Activated naive CD4-positive, alpha-beta T cell treated with anti-CD3 and anti-CD28 coated beads, Interleukin-2, amount 50 U/mL, for 72 hours (primary cell): ENCODE measurements around the gene SRGAP2C. TPM values are rescaled to one million over a fixed set of nuclear protein-coding genes. Genes with fewer than 3 reads are reported as not detected.
A peak's percentile ranks its signal among the peaks of the same experiment; 100 is the strongest.
"Not testable (repeated sequence)": the region's sequence is repeated elsewhere in the genome, so short reads cannot be mapped to it uniquely, and the experiment has no call there.

Experiments
- ATAC-seq, 2 donors: fragments of 150-1000 bp; cut with Tn5 transposase; 2 replicates each; pipeline ENCODE4 v1.10.0; 2021; ENCODE audit warnings: mild to moderate bottlenecking in 2 of 2, moderate library complexity in 2 of 2
- DNase-seq, 2 donors: peaks; one replicate each; pipeline ENCODE4 v3.0.0; 2021 to 2022; ENCODE audit warnings: low spot score in 2 of 2
- H3K27ac Mint-ChIP-seq, 2 donors: one replicate each; pipeline ENCODE4 v1.8.0; 2022; ENCODE audit warnings: mild to moderate bottlenecking in 2 of 2, mixed read lengths in 2 of 2
- H3K36me3 Mint-ChIP-seq, 2 donors: one replicate each; pipeline ENCODE4 v1.8.0; 2022; ENCODE audit warnings: mixed read lengths in 2 of 2
- H3K9me3 Mint-ChIP-seq, 2 donors: one replicate each; pipeline ENCODE4 v1.8.0; 2022; ENCODE audit warnings: mixed read lengths in 2 of 2
- total RNA-seq, 2 donors: library from RNA; stranded (reverse); gene quantifications; one replicate each; pipeline ENCODE4 v1.2.3, GENCODE V29; 2022

Gene SRGAP2C
- total RNA-seq, 2 donors from 2014 or later, result 12.5 to 51.8 TPM

- not testable (repeated sequence) for DNase-seq, H3K27ac Mint-ChIP-seq, ATAC-seq
- H3K36me3 Mint-ChIP-seq, result peaks cover 19 to 26% of the 10 kb centered on the region in 2 donors
- peaks cover 17% of the 10 kb centered on the region in 2 donors for H3K9me3 Mint-ChIP-seq
These were observed 214.4 kb downstream of the SRGAP2C start for GRCh38 chr1:121399193-121399592.

- peaks cover 17% of the 10 kb centered on the region in 2 donors for H3K9me3 Mint-ChIP-seq
- ATAC-seq, DNase-seq: not testable (repeated sequence)
- peak overlapping the region; percentile 36 to 77 for H3K27ac Mint-ChIP-seq
- H3K36me3 Mint-ChIP-seq, result peaks cover 19 to 26% of the 10 kb centered on the region in 2 donors
These were observed 215.3 kb downstream of the SRGAP2C start for GRCh38 chr1:121400108-121400507.

DNA sequence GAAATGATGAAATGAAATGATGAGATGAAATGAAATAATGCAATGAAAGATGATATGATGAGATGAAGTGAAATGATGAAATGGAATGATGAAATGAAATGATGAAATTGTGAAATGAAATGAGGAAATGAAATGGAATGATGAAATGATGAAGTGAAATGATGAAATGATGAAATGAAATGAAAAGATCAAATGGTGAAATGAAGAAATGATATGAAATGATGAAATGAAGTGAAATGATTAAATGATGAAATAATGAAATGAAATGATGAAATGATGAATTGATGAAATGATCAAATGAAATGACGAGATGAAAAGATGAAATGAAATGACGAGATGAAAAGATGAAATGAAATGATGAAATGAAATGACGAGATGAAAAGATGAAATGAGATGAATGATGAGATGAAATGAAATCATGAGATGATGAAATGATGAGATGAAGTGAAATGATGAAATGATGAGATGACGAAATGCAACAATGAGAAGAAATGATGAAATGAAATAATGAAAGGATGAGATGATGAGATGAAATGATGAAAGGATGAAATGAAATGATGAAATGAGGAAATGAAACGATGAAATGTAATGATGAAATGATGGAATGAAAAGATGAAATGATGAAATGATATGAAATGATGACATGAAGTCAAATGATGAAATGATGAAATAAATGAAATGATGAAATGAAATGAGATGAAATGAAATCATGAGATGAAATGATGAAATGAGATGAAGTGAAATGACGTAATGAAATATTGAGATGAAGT, 216.0 kb downstream of the SRGAP2C start:
- peak overlapping the region; percentile 53 to 77 for H3K27ac Mint-ChIP-seq
- not testable (repeated sequence) for DNase-seq, ATAC-seq
- peaks cover 19 to 26% of the 10 kb centered on the region in 2 donors for H3K36me3 Mint-ChIP-seq
- peaks cover 17 to 18% of the 10 kb centered on the region in 2 donors for H3K9me3 Mint-ChIP-seq

DNA sequence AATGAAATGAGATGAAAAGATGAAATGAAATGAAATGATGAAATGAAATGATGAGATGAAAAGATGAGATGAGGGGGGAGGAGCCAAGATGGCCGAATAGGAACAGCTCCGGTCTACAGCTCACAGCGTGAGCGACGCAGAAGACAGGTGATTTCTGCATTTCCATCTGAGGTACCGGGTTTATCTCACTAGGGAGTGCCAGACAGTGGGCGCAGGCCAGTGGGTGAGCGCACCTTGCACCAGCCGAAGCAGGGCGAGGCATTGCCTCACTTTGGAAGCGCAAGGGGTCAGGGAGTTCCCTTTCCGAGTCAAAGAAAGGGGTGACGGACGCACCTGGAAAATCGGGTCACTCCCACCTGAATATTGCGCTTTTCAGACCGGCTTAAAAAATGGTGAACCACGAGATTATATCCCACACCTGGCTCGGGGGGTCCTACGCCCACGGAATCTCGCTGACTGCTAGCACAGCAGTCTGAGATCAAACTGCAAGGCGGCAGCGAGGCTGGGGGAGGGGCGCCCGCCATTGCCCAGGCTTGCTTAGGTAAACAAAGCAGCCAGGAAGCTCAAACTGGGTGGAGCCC, 216.7 kb downstream of the SRGAP2C start:
- H3K36me3 Mint-ChIP-seq, result peaks cover 19 to 26% of the 10 kb centered on the region in 2 donors
- DNase-seq, ATAC-seq: not testable (repeated sequence)
- H3K27ac Mint-ChIP-seq, result peak overlapping the region; percentile 53 to 77
- peaks cover 20 to 21% of the 10 kb centered on the region in 2 donors for H3K9me3 Mint-ChIP-seq

DNA sequence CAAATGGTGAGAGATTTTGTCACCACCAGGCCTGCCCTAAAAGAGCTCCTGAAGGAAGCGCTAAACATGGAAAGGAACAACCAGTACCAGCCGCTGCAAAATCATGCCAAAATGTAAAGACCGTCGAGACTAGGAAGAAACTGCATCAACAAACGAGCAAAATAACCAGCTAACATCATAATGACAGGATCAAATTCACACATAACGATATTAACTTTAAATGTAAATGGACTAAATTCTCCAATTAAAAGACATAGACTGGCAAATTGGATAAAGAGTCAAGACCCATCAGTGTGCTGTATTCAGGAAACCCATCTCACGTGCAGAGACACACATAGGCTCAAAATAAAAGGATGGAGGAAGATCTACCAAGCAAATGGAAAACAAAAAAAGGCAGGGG, 218.5 kb downstream of the SRGAP2C start:
- not testable (repeated sequence) for ATAC-seq, DNase-seq, H3K27ac Mint-ChIP-seq
- Mint-ChIP-seq H3K36me3 (peaks cover 19 to 26% of the 10 kb centered on the region in 2 donors), H3K9me3 (peaks cover 20 to 21% of the 10 kb centered on the region in 2 donors)

DNA sequence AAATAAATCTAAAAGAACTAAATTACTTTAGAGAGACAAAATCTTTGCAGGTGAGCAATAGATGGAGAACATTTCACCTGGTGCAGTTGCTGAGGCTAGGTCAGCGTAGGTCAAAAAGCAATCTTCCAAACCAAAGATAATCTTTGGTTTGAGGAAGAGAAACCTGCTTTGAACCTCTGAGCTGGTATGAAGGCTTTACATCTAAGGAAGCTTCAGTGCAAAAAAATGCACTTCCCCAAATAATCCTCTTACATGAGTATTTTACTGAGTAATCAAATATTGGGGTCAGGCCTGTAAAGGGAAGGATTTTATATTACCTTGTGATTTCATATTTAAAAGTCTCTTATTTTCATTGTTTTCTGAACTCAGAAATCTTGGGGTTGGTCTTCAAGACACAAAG, 223.6 kb downstream of the SRGAP2C start:
- ATAC-seq (no peak), DNase-seq (no peak)
- Mint-ChIP-seq H3K27ac (no peak overlapping the region), H3K36me3 (no peaks in the 10 kb centered on the region), H3K9me3 (peaks cover 3 to 4% of the 10 kb centered on the region in 2 donors)

DNA sequence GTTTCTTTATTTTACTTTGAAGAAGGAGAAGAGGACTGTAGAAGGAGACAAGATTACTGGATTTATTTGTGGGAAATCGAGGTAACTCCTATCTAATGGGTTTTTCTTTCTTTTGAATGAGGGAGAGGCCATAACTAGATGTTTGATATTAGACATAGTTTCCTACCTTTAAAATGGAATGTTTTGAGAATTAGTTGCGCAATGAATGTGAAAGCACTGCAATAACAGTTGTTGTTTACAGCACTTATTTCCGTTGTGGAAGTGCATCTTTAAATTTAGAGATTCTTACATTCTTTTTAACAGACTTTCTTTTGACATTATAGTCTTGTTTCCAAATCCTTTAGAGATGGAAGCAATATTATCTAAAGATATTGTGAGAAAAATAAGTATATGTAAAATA, 229.0 kb downstream of the SRGAP2C start:
- no peaks in the 10 kb centered on the region for H3K9me3 Mint-ChIP-seq

GRCh38 chr1:121414905-121415304, 230.1 kb downstream of the SRGAP2C start:
- no peaks in the 10 kb centered on the region for H3K36me3 Mint-ChIP-seq
- no peaks in the 10 kb centered on the region for H3K9me3 Mint-ChIP-seq
- no peak overlapping the region for H3K27ac Mint-ChIP-seq
- DNase-seq, result no peak
- no peak for ATAC-seq

More for the DNA sequence above, 229.0 kb downstream of the SRGAP2C start:
- DNase-seq (no peak), ATAC-seq (no peak)
- Mint-ChIP-seq H3K36me3 (no peaks in the 10 kb centered on the region), H3K27ac (no peak overlapping the region)

DNA sequence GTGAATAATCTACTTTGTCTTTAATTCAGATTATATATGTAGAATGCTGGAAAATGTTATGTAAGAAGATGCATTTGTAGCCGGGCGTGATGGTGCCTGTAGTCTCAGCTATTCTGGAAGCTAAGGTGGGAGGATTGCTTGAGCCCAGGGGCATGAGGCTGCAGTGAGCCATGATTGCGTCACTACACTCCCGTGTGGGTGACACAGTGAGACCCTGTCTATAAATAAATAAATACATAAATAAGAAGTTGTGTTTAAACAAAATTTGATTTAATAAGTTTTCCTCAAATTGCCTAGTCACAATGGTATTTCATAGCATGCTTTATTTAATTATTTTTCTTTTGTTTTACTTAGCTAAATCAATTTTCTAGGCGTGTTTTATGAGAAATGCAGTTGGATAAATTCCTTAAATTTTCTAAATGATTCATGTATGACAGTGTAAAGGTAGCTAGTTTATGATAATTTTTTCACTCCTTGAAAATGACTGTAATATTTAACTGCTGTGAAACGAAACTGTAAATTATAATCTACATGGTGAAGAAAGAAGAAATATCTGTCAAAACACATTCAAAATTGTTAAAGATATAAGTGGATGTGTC, 232.6 kb downstream of the SRGAP2C start:
- H3K9me3 Mint-ChIP-seq, result no peaks in the 10 kb centered on the region
- H3K27ac Mint-ChIP-seq, result no peak overlapping the region

GRCh38 chr1:121418369-121419049, 233.7 kb downstream of the SRGAP2C start:
- no peak for DNase-seq
- no peaks in the 10 kb centered on the region for H3K36me3 Mint-ChIP-seq
- no peaks in the 10 kb centered on the region for H3K9me3 Mint-ChIP-seq
- H3K27ac Mint-ChIP-seq, result no peak overlapping the region
- no peak for ATAC-seq

More for the DNA sequence above, 232.6 kb downstream of the SRGAP2C start:
- ATAC-seq, result no peak
- no peaks in the 10 kb centered on the region for H3K36me3 Mint-ChIP-seq
- no peak for DNase-seq

DNA sequence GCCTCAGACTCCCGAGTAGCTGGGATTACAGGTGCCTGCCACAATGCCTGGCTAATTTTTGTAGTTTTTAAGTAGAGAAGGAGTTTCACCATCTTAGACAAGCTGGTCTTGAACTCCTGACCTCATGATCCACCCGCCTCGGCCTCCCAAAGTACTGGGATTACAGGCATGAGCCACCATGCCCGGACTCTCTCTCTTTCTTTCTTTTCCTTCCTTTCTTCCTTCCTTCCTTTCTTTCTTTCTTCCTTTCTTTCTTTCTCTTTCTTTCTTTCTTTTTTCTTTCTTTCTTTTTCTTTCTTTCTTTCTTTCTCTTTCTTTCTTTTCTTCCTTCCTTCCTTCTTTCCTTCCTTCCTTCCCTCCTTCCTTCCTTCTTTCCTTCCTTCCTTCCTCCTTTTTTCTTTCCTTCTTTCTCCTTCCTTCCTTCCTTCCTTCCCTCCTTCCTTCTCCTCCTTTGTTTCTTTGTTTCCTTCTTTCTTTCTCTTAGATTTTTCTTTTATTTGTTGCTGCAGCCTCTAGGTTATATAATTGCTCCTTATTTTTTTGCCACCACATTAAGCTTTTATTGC, 234.4 kb downstream of the SRGAP2C start:
- DNase-seq, H3K27ac Mint-ChIP-seq, H3K9me3 Mint-ChIP-seq, ATAC-seq, H3K36me3 Mint-ChIP-seq: not testable (repeated sequence)

DNA sequence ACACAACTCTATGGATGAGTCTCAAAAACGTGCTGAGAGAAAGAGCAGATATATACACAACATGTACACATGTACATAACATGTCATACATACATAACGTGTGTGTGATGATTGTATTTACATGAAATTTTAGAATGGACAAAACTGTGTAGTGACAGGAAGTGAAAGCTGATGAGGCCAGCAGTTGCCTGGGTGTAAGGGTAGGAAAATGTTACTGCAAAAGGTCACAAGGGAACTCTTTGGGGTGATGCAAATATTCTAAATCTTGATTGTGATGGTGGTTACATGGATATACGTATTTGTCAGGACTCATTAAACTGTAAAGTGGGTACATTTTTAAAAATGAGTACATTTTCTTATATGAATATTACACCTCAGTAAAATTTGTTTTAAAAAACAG, 236.7 kb downstream of the SRGAP2C start:
- H3K9me3 Mint-ChIP-seq, DNase-seq, H3K36me3 Mint-ChIP-seq, H3K27ac Mint-ChIP-seq: not testable (repeated sequence)
- peak in 1 of 2 donors; percentile 56 for ATAC-seq

DNA sequence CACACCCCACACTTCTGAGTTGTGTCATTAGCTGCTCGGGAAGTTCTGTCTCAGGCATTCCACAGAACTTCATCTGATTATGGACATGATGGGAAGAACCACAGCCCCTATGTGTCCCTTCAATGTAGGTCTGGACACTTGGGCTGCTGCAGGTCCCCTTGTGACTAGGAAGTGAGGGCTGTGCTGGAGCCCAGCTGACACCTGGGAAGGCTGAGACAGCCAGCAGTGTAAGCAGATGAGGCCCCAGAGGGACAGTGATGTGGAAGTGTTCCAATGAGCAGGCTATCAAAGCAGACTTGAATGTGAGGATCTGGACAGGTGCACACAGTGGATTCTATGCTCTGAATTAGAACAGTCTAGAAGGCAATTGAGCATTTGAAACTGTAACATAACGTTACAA, 239.2 kb downstream of the SRGAP2C start:
- H3K27ac Mint-ChIP-seq, ATAC-seq, H3K9me3 Mint-ChIP-seq, DNase-seq, H3K36me3 Mint-ChIP-seq: not testable (repeated sequence)

DNA sequence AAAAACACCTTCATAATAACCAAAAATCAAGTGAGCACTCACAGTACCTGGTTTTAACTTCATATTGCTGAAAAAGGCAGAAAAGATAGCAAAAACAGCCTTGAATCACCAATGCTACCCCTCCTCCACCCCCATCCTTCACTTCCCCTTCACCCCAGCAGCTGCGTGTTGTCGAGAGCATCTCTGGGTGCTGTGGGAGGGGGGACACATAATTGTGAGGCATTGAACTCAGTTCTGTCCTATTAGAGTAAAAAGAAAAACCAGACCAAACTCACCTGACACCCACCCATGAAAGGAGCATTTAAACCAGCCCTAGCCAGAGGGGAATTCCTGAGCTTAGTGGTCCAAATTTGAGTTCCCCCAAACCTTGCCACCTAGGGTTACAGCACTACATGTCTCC, 248.7 kb downstream of the SRGAP2C start:
- not testable (repeated sequence) for H3K36me3 Mint-ChIP-seq, DNase-seq, H3K9me3 Mint-ChIP-seq, ATAC-seq, H3K27ac Mint-ChIP-seq

DNA sequence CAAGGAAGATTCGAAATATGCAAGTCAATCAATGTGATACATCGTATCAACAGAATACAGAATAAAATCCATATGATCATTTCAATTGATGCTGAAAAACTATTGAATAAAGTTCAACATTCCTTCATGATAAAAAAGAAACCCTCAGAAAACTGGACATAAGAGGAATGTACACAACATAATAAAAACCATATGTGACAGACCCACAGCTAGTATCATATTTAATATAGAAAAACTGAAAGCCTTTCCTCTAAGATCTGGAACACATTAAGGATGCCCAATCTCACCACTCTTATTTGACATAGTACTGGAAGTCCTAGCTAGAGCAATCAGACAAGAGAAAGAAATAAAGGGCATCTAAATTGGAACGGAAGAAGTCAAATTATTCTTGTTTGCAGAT, 254.1 kb downstream of the SRGAP2C start:
- not testable (repeated sequence) for DNase-seq, H3K27ac Mint-ChIP-seq, H3K36me3 Mint-ChIP-seq, ATAC-seq
- H3K9me3 Mint-ChIP-seq, result peaks cover 5 to 13% of the 10 kb centered on the region in 2 donors

DNA sequence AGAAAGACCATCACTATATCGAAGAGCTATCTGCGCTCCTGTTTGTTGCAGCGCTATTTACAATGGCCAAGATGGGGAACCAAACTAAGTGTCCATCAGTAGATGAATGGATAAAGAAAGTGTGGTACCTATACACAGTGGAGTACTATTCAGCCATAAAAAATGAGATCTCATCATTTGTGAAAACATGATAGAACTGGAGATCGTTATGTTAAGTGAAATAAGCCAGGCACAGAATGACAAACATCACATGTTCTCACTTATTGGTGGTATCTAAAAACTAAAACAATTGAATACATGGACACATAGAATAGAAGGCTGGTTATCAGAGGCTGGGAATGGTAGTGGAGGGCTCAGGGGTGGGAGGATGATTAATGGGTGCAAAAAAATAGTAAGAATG, 256.2 kb downstream of the SRGAP2C start:
- H3K36me3 Mint-ChIP-seq, result no peaks in the 10 kb centered on the region
- H3K27ac Mint-ChIP-seq, result no peak overlapping the region
- no peak for ATAC-seq

More for the DNA sequence above, 256.2 kb downstream of the SRGAP2C start:
- no peak for DNase-seq
- H3K9me3 Mint-ChIP-seq, result peaks cover 5 to 13% of the 10 kb centered on the region in 2 donors
